OCI-LY3 (cell line): ENCODE results near the gene SRGAP2C.
"Not testable (repeated sequence)": the region's sequence is repeated elsewhere in the genome, so short reads cannot be mapped to it uniquely, and the experiment has no call there.

Experiments used
- H2AFZ ChIP-seq: fragments of 200-600, 300-600 bp; shearing (Covaris generic); 2 replicates; pipeline ENCODE4 v1.6.0; 2014; ENCODE audit warnings: antibody characterized with exemption, low read depth, low read length
- H3K27ac ChIP-seq: fragments of 200-600, 300-600 bp; sonication (generic); 2 replicates; pipeline ENCODE4 v1.5.1; 2014; ENCODE audit warnings: mild to moderate bottlenecking, low read length, moderate library complexity, mixed read lengths
- H3K27me3 ChIP-seq: fragments of 200-600, 300-600 bp; sonication (generic); 2 replicates; pipeline ENCODE4 v1.6.1; 2014; ENCODE audit warnings: low read depth, low read length, mixed read lengths
- H3K36me3 ChIP-seq: fragments of 200-600, 300-600 bp; sonication (generic); replicated peaks from 2 replicates; pipeline ENCODE3; 2014; ENCODE audit warnings: low read depth, low read length, mixed read lengths
- H3K4me1 ChIP-seq: fragments of 300-600, 200-600 bp; sonication (generic); 2 replicates; pipeline ENCODE4 v1.6.1; 2014; ENCODE audit warnings: low read length, mixed read lengths
- H3K4me2 ChIP-seq: fragments of 200-600, 300-600 bp; sonication (generic); 2 replicates; pipeline ENCODE4 v1.6.1; 2014; ENCODE audit warnings: low read length, mixed read lengths
- H3K4me3 ChIP-seq: fragments of 300-600, 200-600 bp; sonication (generic); 2 replicates; pipeline ENCODE4 v1.5.1; 2014; ENCODE audit warnings: antibody characterized with exemption, mild to moderate bottlenecking, low read length, moderate library complexity
- H3K79me2 ChIP-seq: fragments of 300-600, 200-600 bp; shearing (Covaris generic); 2 replicates; pipeline ENCODE4 v1.6.1; 2014; ENCODE audit warnings: mild to moderate bottlenecking, low read length, mixed read lengths
- H3K9ac ChIP-seq: fragments of 300-600, 200-600 bp; shearing (Covaris generic); 2 replicates; pipeline ENCODE4 v1.6.0; 2014; ENCODE audit warnings: mild to moderate bottlenecking, low read length, moderate library complexity
- H3K9me3 ChIP-seq: fragments of 200-600, 300-600 bp; shearing (Covaris generic); 2 replicates; pipeline ENCODE4 v1.6.1; 2014; ENCODE audit warnings: low read length, mixed read lengths; ENCODE audit not compliant: insufficient read depth
- H4K20me1 ChIP-seq: fragments of 200-600, 300-600 bp; sonication (generic); 2 replicates; pipeline ENCODE4 v1.6.1; 2016; ENCODE audit warnings: low read length, mixed read lengths; ENCODE audit not compliant: insufficient read depth

Gene SRGAP2C

DNA sequence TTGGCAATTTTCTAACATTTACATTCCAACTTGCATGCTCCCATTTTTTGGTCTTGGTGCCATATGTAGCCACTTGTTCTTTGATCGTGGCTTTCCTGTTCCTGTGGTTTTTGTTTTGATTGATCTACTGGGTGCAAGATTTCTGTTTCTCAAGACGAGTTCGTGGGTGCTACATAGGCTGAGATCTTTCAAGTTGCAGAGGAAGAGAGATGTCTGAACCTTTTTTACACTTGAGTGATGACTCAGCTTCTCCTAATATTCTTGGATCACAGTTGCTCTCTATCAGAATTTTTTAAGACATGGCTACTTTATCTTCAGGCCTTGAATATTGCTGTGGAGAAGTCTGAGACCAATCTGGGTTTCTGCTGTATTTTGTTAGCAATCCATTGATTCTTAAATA is 85.2 kb downstream of the SRGAP2C start:
- H3K9ac ChIP-seq, H4K20me1 ChIP-seq, H3K4me1 ChIP-seq, H2AFZ ChIP-seq, H3K79me2 ChIP-seq, H3K36me3 ChIP-seq, H3K27me3 ChIP-seq, H3K9me3 ChIP-seq: not testable (repeated sequence)
- Histone ChIP-seq H3K4me3 (0 out of 2 replicates have a peak overlapping the region, but pooled peaks have one; percentile 37), H3K27ac (peak overlapping the region; percentile 48), H3K4me2 (peak overlapping the region; percentile 45)

DNA sequence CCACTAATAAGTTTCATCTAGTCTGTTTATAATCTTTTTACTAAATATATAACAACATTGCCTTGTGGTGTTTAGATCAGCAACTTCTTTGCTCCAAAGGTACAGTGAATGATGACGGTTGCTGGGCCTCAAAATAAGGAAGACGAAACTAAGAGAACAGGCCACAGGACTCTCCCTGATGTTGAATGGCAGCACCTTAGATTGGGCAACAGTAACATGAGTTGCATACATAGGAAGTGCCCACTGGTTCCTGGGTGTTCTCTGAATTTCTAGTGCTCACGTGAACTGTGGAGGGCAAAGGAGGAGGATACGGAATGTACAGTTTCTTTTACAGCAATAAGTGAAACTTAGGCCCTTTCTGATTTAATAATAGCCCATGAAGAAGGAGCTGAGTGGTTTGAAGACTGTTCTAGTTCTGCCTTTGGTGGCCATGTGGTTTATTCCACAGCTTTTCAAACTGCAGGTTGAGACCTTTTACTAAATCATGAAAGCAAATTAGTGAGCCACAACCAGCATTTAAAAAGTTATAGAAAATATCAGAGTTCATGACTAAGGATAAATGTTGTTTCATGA is 86.5 kb downstream of the SRGAP2C start:
- not testable (repeated sequence) for H3K4me1 ChIP-seq, H3K36me3 ChIP-seq, H3K9me3 ChIP-seq, H2AFZ ChIP-seq, H4K20me1 ChIP-seq, H3K27me3 ChIP-seq, H3K4me3 ChIP-seq, H3K79me2 ChIP-seq, H3K9ac ChIP-seq
- Histone ChIP-seq H3K27ac (peak overlapping the region; percentile 49; the same call in 1 of the 2 replicates), H3K4me2 (peak overlapping the region; percentile 26; the same call in 1 of the 2 replicates)

DNA sequence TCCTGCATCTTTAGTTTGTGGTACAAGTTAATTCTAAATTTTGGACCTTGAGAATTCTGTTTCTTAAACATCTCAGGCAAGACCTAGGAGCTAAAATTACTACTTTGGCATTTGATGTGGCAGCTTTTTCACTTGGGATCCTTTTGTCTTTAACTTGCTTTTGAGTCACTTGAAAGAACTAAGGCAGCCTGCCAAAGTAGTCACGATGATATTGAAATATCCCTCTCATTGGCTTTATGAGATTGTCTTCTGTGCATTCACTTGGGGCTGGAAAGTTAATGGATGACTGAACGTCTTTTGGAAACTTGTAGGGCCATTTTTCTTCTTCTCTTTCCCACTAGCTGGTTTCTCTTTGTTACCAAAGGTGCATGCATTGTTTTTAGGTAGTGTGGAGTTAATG is 90.7 kb downstream of the SRGAP2C start:
- not testable (repeated sequence) for H3K27me3 ChIP-seq, H3K4me2 ChIP-seq, H3K36me3 ChIP-seq, H3K79me2 ChIP-seq, H3K4me3 ChIP-seq, H4K20me1 ChIP-seq, H3K9ac ChIP-seq, H2AFZ ChIP-seq, H3K9me3 ChIP-seq, H3K4me1 ChIP-seq, H3K27ac ChIP-seq

DNA sequence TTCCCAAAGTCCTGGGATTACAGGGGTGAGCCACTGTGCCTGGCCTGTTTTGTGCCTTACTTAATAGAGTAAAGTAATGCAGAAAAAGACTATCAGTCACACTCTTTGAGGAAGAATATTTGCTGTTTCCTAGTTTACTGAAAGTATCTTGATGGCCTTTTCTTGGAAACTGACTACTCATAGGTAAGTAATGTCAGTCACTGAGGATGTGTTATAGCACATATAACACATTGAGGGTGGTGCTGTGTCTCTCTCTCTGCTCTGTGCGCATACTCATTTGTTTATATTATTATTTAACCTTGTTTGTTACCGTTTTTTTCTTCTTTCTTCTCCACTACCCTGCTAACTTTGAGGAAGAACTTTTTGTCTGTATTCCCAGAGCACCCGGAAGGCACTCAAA is 93.4 kb downstream of the SRGAP2C start:
- not testable (repeated sequence) for H3K27ac ChIP-seq, H4K20me1 ChIP-seq

DNA sequence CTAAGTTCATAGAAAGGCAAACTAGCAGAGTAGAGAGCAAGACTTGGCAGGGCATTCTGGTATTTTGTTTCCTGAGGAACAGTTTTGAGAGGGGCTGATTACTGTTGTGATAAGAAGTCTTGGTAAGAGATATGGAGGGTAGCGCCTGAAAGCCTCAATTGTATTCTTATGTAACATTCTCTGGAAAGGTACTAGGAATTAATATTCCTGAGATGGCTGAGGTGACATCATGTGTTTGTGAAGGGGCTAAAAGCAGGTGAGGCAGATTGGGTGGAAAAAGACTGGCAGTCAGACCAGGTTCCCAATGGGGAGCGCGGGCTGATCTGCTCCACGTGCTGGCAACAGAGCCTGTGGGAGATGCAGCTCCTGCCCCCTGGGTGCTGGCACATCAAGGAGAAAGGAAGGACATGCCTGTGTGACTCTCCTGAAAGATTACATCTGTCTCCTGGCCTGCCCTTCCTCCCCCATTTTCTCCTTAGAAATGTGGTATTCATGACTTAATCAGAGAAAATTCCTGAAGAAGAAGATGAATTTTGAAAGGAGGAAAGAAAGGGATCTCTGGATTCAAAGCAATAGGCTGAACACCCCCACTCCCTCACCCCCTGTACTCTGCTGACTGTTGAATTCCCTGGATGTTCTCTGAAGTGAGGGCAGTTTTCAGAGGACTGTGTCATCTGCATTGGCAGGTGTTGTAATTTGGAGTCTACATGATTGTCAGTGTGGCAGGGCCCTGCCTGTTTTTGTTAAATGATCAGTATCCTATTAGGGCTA is 94.2 kb downstream of the SRGAP2C start:
- not testable (repeated sequence) for H3K4me1 ChIP-seq, H3K79me2 ChIP-seq, H2AFZ ChIP-seq, H3K27ac ChIP-seq, H3K36me3 ChIP-seq, H3K4me2 ChIP-seq, H3K9me3 ChIP-seq, H3K4me3 ChIP-seq, H3K27me3 ChIP-seq, H4K20me1 ChIP-seq, H3K9ac ChIP-seq

More for the DNA sequence above, 93.4 kb downstream of the SRGAP2C start:
- not testable (repeated sequence) for H3K4me3 ChIP-seq, H3K4me1 ChIP-seq, H2AFZ ChIP-seq, H3K27me3 ChIP-seq, H3K9ac ChIP-seq, H3K79me2 ChIP-seq, H3K36me3 ChIP-seq, H3K9me3 ChIP-seq, H3K4me2 ChIP-seq

DNA sequence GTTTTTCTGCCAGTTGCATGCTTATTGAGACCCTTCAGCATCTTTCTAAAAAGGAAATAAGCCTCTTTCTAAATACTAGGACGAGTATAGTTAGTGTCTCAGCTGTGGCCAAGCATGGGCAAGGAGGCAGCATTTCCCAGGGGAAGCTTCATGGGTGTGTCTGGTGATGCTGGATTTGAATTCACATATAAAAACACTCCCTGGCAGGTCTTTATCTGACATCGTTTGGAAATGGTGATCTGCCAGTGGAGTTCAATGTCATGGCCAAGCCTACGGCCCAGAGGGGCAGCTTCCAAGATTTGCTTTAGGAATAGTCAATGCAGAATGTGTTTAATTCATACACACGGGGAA is 94.7 kb downstream of the SRGAP2C start:
- not testable (repeated sequence) for H3K9ac ChIP-seq, H3K4me1 ChIP-seq, H3K36me3 ChIP-seq, H3K27me3 ChIP-seq, H3K4me2 ChIP-seq, H3K79me2 ChIP-seq, H4K20me1 ChIP-seq, H2AFZ ChIP-seq, H3K4me3 ChIP-seq, H3K27ac ChIP-seq, H3K9me3 ChIP-seq

DNA sequence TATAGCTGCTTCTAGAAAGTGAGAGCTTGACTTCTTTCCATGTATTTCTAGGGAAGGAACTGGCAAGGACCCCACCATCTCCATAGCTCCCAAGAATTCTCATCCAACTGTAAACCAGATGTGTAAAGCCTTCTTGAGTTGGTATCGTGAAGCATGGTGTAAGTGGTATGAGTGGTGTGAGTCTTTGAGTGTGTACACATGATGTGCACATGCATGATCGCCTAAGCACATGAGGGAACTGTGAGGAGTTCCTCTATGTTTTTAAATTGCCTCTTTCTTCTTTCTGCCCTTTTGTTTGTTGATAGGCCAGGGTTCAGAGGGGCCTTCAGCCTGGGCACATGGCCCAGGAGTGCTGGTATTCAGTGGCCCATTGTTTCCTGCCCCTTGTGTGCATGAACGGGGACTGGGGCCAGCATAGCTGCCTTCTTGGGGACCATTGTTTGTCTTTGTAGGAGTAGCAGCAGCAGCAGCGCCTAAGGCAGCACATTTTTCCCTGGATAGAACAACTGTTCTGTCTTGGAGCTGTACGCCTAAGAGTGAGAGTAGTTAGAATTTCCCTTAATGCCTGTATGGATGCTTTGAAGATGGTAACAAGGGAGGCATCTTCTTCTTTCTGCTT is 96.0 kb downstream of the SRGAP2C start:
- H3K27me3 ChIP-seq, H3K9ac ChIP-seq, H3K4me1 ChIP-seq, H3K79me2 ChIP-seq, H3K36me3 ChIP-seq, H3K9me3 ChIP-seq, H3K4me3 ChIP-seq, H2AFZ ChIP-seq, H3K27ac ChIP-seq, H3K4me2 ChIP-seq, H4K20me1 ChIP-seq: not testable (repeated sequence)

DNA sequence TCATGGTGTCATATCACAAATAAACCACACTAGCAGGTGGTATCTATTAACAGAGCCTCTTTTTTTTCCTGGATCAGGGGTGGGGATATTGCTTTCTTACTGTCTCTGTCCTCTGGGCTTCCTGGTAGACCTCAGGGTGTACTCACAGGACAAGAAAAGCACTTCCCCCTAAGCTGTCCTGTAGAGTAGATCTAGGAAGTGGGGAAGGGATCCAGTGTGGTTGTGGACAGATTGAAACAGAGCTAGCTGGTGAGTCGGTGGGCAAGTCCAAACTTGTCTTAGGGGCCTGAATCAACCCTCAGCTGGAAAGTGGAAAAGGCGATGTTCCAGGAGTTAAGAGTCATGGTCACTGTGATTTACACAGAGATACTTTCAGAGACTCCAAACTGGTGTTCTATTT is 96.7 kb downstream of the SRGAP2C start:
- not testable (repeated sequence) for H3K27ac ChIP-seq, H3K9ac ChIP-seq, H3K4me1 ChIP-seq, H2AFZ ChIP-seq, H3K4me2 ChIP-seq, H3K27me3 ChIP-seq, H4K20me1 ChIP-seq, H3K36me3 ChIP-seq, H3K79me2 ChIP-seq, H3K9me3 ChIP-seq, H3K4me3 ChIP-seq

DNA sequence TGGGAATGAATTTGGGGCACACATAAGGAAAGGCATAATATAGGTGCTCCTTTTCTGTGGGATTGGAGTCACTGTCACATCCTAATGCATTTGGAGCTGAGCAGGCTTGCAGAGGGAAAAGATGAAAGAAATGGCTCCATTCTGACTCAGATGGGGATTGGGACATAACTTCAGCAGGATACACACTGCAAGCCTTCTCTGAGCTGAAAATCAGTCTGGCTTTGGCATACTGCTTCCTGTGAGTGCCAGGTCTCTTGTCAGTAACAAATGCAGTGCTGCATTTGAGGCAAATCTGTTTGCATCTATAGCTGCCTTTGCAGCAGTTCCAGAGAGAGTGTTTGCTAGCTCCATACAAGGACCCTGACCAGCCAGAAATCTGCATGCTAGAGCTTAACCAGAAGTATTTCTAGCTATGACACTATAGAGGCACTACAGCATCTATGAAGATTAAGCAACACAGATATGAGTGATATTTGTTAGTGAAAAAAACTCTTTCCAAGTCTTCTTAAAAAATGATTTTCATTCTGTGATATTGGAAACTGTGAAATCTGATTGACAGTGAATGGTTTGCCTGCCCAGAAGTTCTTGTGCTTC is 98.9 kb downstream of the SRGAP2C start:
- H3K4me2 ChIP-seq, H3K79me2 ChIP-seq, H3K27me3 ChIP-seq, H3K36me3 ChIP-seq, H2AFZ ChIP-seq, H3K27ac ChIP-seq, H4K20me1 ChIP-seq, H3K4me3 ChIP-seq, H3K9ac ChIP-seq, H3K9me3 ChIP-seq, H3K4me1 ChIP-seq: not testable (repeated sequence)
